ENCODE data around the gene HOXB13. TPM values are rescaled to one million over a fixed set of nuclear protein-coding genes. Genes with fewer than 3 reads are reported as not detected.

HOXB13 gene
- total and polyA plus RNA-seq, 2 experiments from 2014 or later, result not detected

GRCh38 chr17:48725288-48726064 is 3.1 kb downstream of the HOXB13 start:
- in situ Hi-C loops (cut with MboI), result no loop called here
- H3K4me3 ChIP-seq, result no peak overlapping the region
- TF ChIP-seq EZH2 (IDR thresholded peaks at IDR 0.05; ENCODE audit: insufficient read depth, poor library complexity, severe bottlenecking), result no peak
- TF ChIP-seq EZH2phosphoT487 (IDR thresholded peaks at IDR 0.05; ENCODE audit: insufficient read depth, low read depth), result peak; percentile 25; the same call in 1 of the 2 replicates

GRCh38 chr17:48725004-48725287 is 3.6 kb downstream of the HOXB13 start:
- no peaks in the 10 kb centered on the region for H3K9me3 ChIP-seq (ENCODE audit: low read depth)
- no peaks in the 10 kb centered on the region for H3F3A ChIP-seq (ENCODE audit: insufficient read depth)
- H3K9ac ChIP-seq, result no peak overlapping the region
- no peaks in the 10 kb centered on the region for H3K79me2 ChIP-seq (ENCODE audit: insufficient read depth)
- no peak for TF ChIP-seq EZH2phosphoT487 (IDR thresholded peaks at IDR 0.05; ENCODE audit: insufficient read depth, low read depth)
- TF ChIP-seq EZH2 (IDR thresholded peaks at IDR 0.05; ENCODE audit: insufficient read depth, poor library complexity, severe bottlenecking), result no peak
- H3K4me3 ChIP-seq, result peak overlapping the region; percentile 29; the same call in 1 of the 2 replicates
- no peaks in the 10 kb centered on the region for H4K20me1 ChIP-seq (ENCODE audit: insufficient read depth)
- WGBS, 2 experiments (ENCODE audit: low coverage in 1 of 2, low lambda C conversion rate in 2 of 2, missing lambda C conversion rate in 2 of 2), result 1 to 6% methylated on average over 12 to 16 of the region's 16 CpGs
- DNase-seq, result peak; percentile 29
- no peak overlapping the region for H3K4me2 ChIP-seq (ENCODE audit: unreplicated experiment)
- no peaks in the 10 kb centered on the region for H3K36me3 ChIP-seq (ENCODE audit: low read depth)
- in situ Hi-C loops (cut with MboI), result no loop called here
- no peaks in the 10 kb centered on the region for H3K4me1 ChIP-seq (ENCODE audit: insufficient read depth)
- H3K27me3 ChIP-seq (replicated peaks; ENCODE audit: insufficient read depth), result peaks cover 99% of the 10 kb centered on the region
- no peak overlapping the region for H3K27ac ChIP-seq
- H2AFZ ChIP-seq, result no peak overlapping the region
- H3K9me2 ChIP-seq (ENCODE audit: insufficient read depth), result no peaks in the 10 kb centered on the region

More at GRCh38 chr17:48725288-48726064, 3.1 kb downstream of the HOXB13 start:
- H3K4me1 ChIP-seq (ENCODE audit: insufficient read depth), result no peaks in the 10 kb centered on the region
- peaks cover 99% of the 10 kb centered on the region for H3K27me3 ChIP-seq (replicated peaks; ENCODE audit: insufficient read depth)
- DNase-seq, result no peak
- H3K9me2 ChIP-seq (ENCODE audit: insufficient read depth), result no peaks in the 10 kb centered on the region
- no peak overlapping the region for H3K9ac ChIP-seq
- no peaks in the 10 kb centered on the region for H3K36me3 ChIP-seq (ENCODE audit: low read depth)
- no peaks in the 10 kb centered on the region for H3K9me3 ChIP-seq (ENCODE audit: low read depth)
- no peak overlapping the region for H2AFZ ChIP-seq
- 8 to 10% methylated on average over 37 to 38 of the region's 38 CpGs for WGBS, 2 experiments (ENCODE audit: low coverage in 1 of 2, low lambda C conversion rate in 2 of 2, missing lambda C conversion rate in 2 of 2)
- no peaks in the 10 kb centered on the region for H4K20me1 ChIP-seq (ENCODE audit: insufficient read depth)
- H3K79me2 ChIP-seq (ENCODE audit: insufficient read depth), result no peaks in the 10 kb centered on the region
- H3F3A ChIP-seq (ENCODE audit: insufficient read depth), result no peaks in the 10 kb centered on the region
- no peak overlapping the region for H3K4me2 ChIP-seq (ENCODE audit: unreplicated experiment)
- no peak overlapping the region for H3K27ac ChIP-seq

GRCh38 chr17:48724251-48725003 is 4.1 kb downstream of the HOXB13 start:
- no peak overlapping the region for H3K9ac ChIP-seq
- H3K27me3 ChIP-seq (replicated peaks; ENCODE audit: insufficient read depth), result peaks cover 99% of the 10 kb centered on the region
- no peak overlapping the region for H2AFZ ChIP-seq
- peak; percentile 89 for DNase-seq
- TF ChIP-seq EZH2 (IDR thresholded peaks at IDR 0.05; ENCODE audit: insufficient read depth, poor library complexity, severe bottlenecking) (peak; percentile 83), EZH2phosphoT487 (IDR thresholded peaks at IDR 0.05; ENCODE audit: insufficient read depth, low read depth) (peak; percentile 52; the same call in 1 of the 2 replicates)
- H3F3A ChIP-seq (ENCODE audit: insufficient read depth), result no peaks in the 10 kb centered on the region
- H3K4me3 ChIP-seq, result peak overlapping the region; percentile 29; the same call in 1 of the 2 replicates
- H3K36me3 ChIP-seq (ENCODE audit: low read depth), result no peaks in the 10 kb centered on the region
- in situ Hi-C loops (cut with MboI), result no loop called here
- WGBS, 2 experiments (ENCODE audit: low coverage in 1 of 2, low lambda C conversion rate in 2 of 2, missing lambda C conversion rate in 2 of 2), result 7 to 13% methylated on average over 29 to 32 of the region's 32 CpGs
- no peaks in the 10 kb centered on the region for H3K79me2 ChIP-seq (ENCODE audit: insufficient read depth)
- no peaks in the 10 kb centered on the region for H4K20me1 ChIP-seq (ENCODE audit: insufficient read depth)
- no peaks in the 10 kb centered on the region for H3K4me1 ChIP-seq (ENCODE audit: insufficient read depth)
- no peak overlapping the region for H3K4me2 ChIP-seq (ENCODE audit: unreplicated experiment)
- no peaks in the 10 kb centered on the region for H3K9me3 ChIP-seq (ENCODE audit: low read depth)
- H3K9me2 ChIP-seq (ENCODE audit: insufficient read depth), result no peaks in the 10 kb centered on the region
- no peak overlapping the region for H3K27ac ChIP-seq

DNA sequence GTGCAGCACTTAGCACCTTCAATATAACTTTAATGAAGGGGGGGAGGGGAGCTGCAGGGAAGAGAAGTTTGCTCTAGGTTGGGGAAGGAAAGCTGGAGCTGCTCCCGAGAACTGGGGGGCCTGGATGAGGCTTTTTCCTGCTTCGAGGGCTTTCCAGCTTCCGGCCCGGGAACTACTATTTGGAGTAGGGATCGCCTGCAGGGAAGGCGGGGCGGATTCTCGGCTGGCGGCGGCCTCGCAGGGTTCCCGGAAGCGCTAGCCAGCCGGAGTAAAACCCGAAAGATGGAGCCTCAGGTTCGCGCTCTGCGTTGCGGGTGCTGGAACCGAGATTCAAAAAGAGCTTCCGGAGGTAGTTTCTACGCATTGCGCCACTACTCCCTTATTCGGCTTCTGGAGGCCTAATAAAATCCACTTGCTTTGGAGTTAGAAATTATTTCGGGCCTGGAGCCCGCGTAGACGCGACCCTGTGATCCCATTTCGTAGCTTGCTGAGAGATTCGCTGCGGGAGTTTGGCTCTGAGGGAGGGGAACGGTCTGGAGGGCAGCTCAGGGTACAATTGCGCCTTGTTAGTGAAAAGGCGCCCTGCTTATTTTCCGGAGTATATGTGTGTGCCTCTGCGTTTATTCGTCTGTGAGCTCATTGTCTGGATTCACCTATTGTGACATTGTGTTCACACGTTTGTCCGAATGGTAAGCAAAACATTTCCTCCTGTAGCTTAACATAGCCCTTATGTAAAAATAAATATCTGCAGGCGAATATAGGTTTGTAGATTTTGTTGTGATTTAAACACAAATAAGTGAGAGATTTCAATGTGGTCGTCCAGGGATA is 4.9 kb downstream of the HOXB13 start:
- no peak overlapping the region; the same call in 1 of the 2 replicates for H3K4me3 ChIP-seq
- no peaks in the 10 kb centered on the region for H3F3A ChIP-seq (ENCODE audit: insufficient read depth)
- no peak overlapping the region for H3K27ac ChIP-seq
- H2AFZ ChIP-seq, result no peak overlapping the region
- no peaks in the 10 kb centered on the region for H3K4me1 ChIP-seq (ENCODE audit: insufficient read depth)
- no peaks in the 10 kb centered on the region for H3K9me2 ChIP-seq (ENCODE audit: insufficient read depth)
- 33 to 34% methylated on average over 42 of the region's 42 CpGs for WGBS, 2 experiments (ENCODE audit: low coverage in 1 of 2, low lambda C conversion rate in 2 of 2, missing lambda C conversion rate in 2 of 2)
- H3K9ac ChIP-seq, result no peak overlapping the region
- TF ChIP-seq EZH2 (IDR thresholded peaks at IDR 0.05; ENCODE audit: insufficient read depth, poor library complexity, severe bottlenecking) (peak; percentile 67), EZH2phosphoT487 (IDR thresholded peaks at IDR 0.05; ENCODE audit: insufficient read depth, low read depth) (0 out of 2 replicates have a peak, but pooled peaks have one; percentile 38)
- H3K79me2 ChIP-seq (ENCODE audit: insufficient read depth), result no peaks in the 10 kb centered on the region
- no peak for DNase-seq
- H4K20me1 ChIP-seq (ENCODE audit: insufficient read depth), result no peaks in the 10 kb centered on the region
- in situ Hi-C loops (cut with MboI), result no loop called here
- H3K36me3 ChIP-seq (ENCODE audit: low read depth), result no peaks in the 10 kb centered on the region
- H3K4me2 ChIP-seq (ENCODE audit: unreplicated experiment), result no peak overlapping the region
- H3K27me3 ChIP-seq (replicated peaks; ENCODE audit: insufficient read depth), result peaks cover 99% of the 10 kb centered on the region
- H3K9me3 ChIP-seq (ENCODE audit: low read depth), result no peaks in the 10 kb centered on the region
